ENCODE measurements around the gene NUP37.

GRCh38 chr12:102051431-102051965 is 68.4 kb downstream of the NUP37 start:
- TF ChIP-seq POLR2A (IDR thresholded peaks at IDR 0.05) = no peak
- no peak for TF ChIP-seq CTCF (IDR thresholded peaks at IDR 0.05 in 4 of 5, conservative IDR thresholded peaks at IDR 0.05 in 1 of 5)

Measured in gastrocnemius medialis (tissue), 4 donors.